NCI-H1436 (cell line): ENCODE data around the gene ATP8A1.

Experiments used
- DNase-seq: peaks from one replicate; lab custom pipeline; 2025; lab: John Stamatoyannopoulos, UW

ATP8A1 gene

DNA sequence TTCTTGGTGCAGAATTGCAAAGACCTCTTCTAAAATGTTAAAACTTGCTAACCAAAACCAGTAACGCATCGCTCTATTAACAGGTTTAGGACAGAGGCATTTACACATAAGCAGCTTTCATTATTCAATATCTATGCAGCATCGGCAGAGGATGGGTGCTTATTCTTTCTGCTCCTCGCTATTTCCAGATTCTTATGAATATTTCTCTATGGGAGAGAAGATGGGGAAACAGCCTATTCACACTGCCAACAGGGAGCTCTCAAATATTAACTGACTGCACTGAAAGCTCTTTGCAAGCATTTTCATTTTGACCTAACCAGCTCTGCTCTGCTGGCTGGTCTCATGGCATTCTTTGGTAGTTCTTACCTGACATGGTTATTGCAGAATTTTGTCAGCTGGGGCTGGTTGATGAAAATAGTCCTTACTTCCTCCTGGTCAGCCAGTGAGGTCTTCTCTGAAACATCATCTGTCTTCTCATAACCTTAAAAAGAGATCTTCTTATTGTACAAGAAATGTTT is 30.2 kb downstream of the ATP8A1 start:
- DNase-seq = no peak

DNA sequence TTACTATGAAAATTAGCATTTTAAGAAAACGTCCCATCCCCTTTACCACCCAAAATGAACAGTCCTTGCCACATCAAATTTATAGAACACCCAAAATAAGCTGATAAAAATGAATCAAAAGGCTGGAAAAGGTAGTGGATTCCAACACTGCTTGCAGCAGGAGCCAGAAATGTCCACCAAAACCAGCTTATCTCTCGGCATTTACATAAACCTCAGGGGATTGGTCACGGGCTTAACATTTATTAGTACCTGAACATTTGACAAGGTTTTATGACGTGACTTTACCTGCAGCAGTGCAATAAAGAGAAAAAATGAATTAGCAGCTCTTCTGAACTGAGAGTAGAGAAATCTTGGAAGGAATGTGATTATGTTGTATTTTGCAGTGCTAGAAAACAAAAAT is 31.6 kb downstream of the ATP8A1 start:
- no peak for DNase-seq

DNA sequence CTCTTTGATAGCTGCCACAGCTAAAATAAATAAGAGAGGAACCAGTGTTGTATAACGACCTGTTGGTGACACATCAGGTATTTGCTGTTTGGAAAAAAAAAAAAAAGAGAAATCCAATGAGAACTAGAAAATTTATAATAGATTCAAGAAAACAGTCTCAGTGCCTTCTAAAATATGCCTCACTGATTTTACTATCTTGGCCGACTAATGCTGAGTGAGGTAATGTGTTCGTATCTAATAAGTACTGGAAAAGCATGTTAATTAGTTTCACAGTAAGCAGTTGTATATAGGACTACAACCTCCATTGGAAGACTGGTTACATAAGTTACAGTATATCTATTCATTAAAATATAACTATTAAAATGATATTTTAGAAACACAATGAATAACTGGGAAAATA is 32.4 kb downstream of the ATP8A1 start:
- DNase-seq = no peak

DNA sequence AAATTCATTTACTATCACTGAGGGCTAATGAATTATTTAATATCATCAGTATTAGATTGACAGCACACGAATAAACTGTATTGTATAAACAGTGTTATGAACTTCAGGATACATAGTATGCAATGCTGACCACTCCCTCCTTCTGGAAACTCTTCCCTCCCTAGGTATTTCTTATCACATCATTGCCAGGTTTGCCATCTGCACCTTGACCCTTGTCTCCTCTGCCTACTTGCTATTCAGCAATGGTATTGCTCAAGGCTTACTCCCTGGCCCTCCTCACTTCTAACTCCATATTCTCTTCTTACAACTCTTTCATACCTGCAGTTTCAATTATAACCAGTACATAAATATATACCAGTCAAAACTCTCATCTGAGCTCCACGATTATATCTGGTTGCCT is 38.9 kb downstream of the ATP8A1 start:
- DNase-seq = no peak

DNA sequence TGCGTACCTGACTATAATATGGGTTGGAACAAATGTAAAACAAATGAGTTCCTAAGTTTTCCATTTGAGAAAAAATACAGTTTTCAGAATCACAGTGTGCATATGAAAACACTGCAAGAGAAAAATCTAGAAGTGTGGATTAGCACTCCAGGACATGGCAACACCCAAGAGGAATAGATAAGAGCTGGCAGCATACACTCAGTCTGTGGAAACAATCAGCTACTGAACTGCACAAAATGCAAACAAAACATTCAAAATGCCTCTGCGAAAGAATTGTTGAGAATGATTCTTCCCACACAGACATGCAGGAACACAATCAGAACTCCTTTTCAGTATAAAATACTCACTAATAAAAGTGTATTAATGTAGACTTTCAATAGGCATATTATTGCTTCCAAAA is 39.9 kb downstream of the ATP8A1 start:
- no peak for DNase-seq

DNA sequence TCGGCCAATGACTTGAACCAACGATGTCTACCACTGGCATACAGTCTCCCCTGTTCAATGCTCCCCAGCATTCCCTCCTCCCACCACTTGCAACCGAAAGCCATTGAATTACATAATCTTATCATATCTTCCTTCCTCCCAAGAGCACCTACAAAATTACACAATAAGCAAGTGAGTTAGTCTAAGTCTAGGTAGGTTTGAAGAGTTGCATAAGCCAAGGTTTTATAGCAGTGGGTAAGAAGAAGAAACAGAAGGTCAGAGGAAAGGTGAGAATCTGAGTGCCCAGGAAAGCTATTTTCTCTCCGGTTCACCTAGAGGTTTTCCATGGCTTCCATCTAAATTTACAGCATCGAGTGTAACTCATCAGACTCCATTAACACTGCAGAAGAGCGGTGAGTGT is 40.3 kb downstream of the ATP8A1 start:
- DNase-seq = no peak

DNA sequence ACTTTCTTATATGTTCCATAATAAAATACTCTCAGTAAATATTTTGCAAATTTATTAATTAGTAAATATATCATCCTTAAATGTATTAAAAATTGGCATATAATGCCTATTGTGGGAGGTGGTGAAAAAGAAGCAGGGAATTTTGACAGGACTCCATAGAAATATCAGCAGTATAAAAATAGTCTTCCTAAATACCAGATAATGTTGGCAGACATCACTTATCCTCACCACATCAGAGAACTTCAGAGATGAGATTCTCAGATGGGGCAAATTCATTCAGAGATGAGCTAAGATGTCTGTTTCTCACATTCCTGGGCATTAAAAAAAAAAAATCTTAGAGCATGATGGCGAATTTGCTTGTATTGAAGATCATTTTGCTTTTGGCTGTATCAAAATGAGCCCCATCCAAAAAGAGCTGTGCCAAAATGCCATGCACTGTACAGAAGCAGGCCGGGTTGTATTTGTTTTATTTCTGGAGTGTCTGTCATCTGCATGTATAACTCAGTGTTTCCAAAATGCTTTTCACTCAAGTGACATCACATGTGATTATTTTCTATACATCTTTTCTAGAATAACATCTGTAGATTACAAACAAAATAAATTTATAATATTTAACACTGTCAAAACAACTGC is 41.7 kb downstream of the ATP8A1 start:
- DNase-seq = no peak

DNA sequence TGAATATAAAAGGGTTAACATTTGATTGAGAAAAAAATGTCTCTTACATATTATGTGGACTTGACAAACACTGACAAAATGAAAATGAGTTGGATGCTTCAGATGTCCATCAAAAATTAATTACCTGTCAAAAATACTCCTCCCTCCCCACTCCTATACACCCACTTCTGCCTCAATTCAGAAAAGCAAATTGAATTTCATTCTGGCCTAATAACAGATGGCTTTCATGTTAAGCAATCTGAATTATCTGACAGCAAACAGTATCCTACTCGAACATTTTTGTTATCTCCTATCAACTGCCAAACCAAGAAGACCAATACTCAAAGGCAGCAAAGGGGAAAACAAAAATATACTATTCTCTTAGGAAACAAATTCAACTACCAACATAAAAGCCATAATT is 44.0 kb downstream of the ATP8A1 start:
- no peak for DNase-seq

DNA sequence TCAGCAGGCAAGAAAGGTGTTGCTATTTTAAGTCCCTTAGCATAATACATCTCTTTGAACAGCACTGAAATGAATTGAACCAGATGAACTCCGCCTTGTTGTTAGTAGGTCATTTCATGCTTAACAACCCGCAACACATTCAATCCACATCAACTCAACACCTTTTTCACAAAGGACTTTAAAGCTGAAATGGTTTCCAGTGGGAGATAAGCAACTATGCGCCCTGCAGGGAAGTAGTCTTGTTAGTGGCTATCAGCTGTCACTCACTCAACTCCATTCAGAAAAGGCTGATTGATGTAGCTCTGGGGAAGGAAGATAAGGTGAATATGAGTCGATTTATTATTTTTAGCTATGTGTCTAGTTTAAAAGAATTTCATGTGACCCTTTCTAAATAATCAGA is 46.0 kb downstream of the ATP8A1 start:
- DNase-seq = no peak

DNA sequence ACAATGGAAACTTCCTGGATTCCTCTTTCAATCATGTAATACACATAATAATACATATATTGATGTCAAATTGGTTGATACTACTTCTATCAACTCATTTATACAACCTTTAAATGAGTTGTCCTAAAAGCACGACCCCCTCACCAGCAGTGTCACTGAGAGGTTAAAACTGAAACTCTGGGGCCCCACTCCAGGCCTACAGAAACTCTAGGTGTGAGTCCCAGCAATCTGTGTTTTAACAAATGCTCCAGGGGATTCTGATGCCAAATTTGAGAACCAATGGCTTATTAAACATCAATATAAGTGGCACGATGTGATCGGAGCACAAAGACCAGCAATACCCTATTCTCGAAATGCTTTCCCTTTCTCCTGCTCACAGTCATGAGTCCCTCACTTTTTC is 47.9 kb downstream of the ATP8A1 start:
- no peak for DNase-seq

DNA sequence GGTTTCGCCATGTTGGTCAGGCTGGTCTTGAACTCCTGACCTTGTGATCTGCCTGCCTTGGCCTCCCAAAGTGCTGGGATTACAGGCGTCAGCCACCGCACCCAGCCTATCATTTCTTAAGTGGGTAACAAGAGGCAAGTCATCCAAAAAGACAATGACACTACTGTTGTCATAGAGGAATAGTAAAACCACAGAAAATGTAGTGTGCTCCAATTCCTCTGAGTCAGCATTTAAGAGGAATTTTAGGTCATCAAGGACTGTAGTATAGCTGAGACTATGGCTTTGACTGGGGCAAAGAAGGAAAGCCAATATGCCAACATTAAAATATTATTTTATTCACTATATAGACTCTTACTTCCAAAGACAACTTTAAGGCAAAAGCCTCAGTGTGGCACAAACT is 48.4 kb downstream of the ATP8A1 start:
- no peak for DNase-seq

DNA sequence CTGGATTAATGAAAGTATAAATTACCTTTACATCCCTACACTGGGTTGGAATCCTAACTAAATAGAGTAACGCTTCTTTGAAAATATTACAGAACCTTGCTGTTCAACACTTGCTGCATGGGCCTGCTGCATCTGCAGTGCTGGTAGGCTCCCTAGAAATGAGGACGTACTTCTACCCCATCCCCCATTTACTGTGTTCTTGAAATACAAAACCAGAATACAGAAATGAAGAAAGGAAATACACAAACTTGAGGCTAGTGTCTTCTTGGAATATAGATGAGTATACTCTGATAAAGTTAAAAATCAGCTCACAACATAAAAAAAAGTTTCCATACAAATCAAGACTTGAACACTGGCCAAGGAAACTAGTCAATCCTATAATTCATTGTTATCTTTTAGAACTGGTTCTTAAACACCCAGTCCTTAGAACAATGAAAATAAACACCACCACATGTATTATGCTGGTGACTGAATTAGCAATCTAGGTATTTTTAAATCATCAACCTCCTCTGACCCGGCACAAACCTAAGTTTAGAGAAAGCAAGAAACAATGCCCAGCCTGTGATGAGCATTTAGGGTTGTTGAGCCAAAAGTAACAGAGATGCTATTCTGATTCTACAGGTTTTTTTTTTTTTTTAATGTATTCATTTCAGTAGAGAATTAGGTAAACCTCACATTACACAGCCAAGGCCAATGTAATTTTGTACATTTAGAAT is 49.7 kb downstream of the ATP8A1 start:
- no peak for DNase-seq

DNA sequence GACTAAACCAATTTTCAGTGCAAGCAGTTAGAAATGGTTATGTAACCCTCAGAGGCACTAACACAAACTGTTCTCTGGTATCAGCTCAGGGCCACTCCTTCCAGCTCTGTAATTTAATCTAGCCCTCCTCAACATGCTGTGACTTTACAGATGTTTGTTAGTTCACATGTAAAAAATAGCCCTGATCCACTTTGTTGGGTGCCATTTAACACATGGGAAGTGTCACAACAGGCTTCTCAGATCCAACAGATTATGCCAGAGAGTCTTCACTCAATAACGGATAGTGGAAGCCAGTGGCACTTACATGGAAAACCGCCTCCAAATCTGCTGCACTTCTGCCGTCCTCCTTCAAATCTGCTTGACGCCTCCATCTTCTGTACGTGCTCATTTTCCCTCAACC is 51.6 kb downstream of the ATP8A1 start:
- no peak for DNase-seq

DNA sequence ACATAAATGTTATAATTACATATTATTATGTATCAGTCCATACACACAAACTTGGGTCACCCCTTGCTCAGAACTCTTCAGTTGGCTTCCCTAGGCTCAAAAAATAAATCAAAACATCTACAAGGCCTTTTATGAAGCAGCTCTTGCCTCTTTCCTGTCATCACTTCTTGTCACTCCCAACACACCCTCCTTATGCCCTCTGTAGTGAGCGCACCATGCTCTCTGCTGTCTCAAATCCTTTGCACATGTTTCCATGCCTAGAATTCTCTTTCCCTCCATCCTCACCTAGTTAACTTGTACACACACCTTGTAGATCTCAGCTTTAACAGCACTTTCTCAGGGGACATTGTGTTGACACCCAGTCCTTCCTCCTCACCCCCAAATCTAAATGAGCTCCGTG is 53.0 kb downstream of the ATP8A1 start:
- DNase-seq = no peak

DNA sequence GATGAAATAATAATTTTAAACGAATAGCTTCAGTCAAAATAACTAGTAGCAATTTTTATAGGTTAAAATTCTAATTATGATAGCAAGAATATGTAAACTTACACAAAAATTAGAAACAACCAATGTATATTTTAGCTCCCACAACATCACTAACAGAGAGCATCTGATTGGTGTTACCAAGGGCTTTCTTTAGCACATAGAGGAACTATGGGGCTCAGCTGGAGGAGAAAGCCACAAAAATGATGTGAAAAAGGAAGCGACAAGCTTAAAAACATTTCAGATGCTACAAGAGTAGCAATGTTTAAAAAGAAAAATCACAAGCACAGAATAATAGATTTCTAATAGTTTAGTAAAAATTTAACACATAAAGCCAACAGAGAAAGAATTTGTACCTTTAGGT is 56.3 kb downstream of the ATP8A1 start:
- DNase-seq = no peak

DNA sequence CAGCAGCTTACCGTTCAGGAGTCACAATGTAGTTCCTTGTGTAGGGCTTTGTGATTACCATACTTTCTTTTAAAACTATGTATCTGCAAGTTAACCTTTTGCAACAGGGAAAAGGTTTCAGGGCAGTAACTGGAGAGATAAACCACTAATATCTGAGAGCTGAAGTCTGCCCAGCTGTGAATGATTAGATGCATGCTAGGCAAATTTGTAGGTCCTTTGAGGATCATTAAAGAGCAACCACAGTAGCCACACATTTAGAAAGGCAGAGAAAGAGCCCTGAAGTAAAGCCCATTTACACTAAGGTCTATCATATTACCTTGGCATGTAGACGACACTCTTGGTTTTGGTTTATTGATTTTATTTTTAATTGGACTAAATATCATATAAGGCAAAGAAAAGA is 60.0 kb downstream of the ATP8A1 start:
- peak; percentile 3 for DNase-seq

DNA sequence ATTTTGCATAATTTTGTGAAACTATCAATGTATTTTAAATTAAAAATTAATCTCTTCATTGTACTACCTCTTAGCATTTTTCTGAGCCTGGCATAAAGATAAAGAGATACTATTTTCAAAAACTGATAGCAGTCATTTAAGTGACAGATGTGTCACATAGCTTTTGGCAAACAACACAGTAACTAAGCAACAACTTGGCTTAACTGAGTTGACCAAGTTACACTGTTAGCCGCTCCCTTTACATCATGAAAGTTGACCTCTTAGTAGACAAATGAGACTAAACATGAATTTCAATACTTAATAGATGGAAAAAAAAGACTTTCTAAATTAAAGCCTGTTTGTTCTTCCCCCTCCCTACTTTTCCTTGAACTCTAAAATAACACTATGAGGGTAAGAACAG is 62.0 kb downstream of the ATP8A1 start:
- no peak for DNase-seq

DNA sequence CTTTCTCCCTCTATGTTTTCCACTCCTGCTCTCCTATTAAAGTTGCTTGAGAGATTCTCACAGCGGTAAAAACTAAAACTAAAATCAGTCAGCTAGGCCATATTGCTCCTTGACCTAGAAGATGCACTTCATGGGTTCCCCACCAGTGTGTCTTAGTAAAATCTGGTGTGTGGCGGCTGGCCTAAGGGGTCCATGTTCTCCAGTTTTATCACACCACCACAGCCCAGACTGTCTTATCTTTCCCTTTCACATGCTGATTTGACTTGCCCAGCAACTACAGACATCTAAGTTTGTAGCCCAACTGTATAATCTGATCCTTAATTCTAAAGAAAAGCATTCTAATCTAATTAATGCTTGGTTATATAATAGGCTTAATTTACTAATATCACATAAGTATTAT is 68.0 kb downstream of the ATP8A1 start:
- DNase-seq = no peak

DNA sequence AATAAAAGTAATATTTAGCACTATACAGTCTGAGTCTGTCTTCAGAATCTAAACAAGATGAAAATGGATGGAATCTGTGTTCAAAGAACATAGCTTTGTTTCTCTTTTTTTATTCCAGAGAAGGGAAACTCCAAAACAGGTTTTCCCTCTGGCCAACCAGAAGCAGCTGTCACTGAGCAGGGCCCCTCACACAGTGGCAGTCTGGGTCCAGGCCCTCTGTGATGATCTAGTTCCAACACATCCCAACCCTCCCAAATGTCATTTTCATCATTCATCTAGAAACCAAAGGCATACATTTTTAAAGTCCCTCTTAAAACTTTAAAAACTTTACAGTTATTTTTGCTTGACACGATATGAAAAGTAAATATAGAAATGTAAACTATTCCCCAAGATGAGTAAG is 70.1 kb downstream of the ATP8A1 start:
- DNase-seq = no peak

DNA sequence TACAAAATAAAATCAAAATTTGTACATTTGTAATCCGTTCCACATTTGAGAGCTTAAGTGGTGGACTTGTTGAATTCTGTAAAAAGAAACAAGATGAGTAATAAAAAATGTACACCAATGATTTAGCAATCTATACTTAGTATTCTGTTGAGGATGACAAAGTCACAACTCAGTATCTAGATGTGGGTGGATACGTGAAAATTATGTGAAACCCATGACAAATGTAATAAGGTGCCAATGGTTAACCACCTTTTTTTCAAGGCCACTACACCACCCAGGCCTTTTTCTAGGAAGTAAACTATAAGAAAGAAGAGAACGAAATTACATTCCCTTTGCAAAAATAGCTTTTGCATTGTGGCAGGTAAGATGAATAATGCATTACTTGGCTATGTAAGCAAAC is 77.0 kb downstream of the ATP8A1 start:
- no peak for DNase-seq

DNA sequence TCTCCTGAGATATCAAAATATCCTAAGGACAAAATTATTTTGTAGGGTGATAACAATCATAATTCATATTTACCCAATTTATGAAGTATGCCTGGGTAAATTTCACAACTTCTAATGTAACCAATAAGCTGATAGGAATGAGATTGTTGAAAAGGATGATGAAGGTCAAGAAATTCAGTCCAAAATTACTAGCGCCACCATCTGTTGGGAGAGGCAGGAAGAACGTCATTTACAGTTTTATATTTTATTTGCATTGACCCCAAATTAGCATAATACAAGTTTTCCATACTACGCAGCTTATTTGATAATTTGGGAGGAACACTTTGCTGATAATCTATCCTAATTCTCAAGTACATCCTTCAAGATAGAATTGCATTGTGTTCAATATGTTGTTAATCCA is 78.7 kb downstream of the ATP8A1 start:
- no peak for DNase-seq

DNA sequence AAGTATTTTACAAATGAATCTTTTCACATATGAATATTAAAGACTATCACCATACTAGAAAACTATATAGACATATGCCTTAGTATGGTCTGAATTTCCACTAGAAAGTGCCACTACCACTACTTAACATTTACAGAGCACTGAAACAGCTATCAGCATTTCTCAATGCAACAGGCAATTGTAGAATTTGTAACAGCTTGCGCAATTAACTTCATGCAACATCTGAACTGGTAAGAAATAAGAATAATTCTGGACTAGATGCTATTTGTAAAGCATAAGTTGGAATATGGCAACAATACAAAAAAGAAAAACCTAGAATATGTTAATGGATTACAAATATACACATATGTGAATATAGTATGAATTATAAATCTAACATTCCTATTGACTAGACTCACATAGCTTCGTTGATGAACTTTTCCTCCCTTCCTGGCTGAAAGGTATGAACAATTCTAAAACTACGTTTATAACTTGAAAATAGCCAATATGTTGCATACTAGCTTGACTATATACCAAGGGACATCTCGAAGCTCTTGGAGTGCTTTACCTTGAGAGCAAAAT is 82.0 kb downstream of the ATP8A1 start:
- no peak for DNase-seq

DNA sequence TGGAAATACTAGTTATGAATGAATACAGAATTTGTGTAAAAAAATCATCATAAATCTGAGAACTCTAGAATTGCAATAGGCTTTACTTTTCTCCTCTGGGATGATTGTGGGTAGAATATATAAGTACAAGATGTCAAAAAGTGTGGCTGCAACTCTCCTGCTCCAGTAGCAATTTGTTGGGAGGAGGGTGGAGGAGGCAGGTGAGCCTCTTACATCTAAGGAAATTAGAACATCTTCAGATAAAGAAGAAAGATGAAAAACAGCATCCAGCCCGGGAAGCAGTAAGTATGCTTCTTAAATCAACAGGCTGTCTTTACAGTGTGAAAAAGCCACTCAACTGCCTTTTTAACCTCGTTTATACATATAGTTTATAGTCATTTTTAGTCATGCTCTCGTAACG is 83.7 kb downstream of the ATP8A1 start:
- DNase-seq = no peak

DNA sequence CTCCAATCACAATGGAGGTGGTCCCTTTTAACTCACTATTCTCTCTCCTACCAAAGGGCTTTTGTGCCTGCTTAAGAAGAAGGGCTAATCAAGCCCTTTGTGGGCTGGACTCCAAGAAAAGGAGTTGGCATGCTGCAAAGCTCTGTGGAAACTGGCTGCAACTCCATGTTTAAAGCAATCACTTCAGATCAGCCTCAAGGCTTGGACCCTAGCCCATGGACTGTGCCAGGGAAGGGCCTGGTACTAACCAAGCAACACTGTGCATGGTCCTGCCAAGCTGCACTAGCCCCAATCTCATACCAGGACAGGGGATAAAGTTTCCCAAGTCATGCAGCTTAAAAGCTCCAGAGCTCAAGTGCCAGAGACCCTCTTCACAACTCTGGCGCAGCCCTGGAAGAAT is 86.7 kb downstream of the ATP8A1 start:
- no peak for DNase-seq
